ENCODE results near the gene ANKRD11. TPM values are rescaled to one million over a fixed set of nuclear protein-coding genes. Genes with fewer than 3 reads are reported as not detected.
A peak's percentile ranks its signal among the peaks of the same experiment; 100 is the strongest.

The ANKRD11 gene
- total RNA-seq, 1 donor from 2014 or later = 367 TPM

DNA sequence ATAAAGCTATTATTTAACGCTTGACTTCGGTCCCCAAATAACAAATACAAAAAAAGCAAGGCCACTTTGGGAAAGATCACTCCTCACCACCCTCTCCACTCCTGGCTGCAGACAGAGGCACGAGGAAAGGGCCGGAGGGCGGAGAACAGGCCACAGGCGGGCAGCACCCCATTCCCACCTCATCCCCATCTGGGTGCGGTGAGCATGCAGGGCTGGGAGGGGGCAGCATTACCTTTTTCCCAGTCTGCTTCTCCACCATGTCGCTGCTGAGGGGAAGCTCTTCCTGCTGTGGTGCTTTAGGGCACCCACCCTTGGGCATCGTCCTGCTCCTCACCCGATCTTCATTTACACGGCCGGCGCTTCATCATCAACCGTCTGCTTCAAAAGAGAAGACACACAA is 173.7 kb downstream of the ANKRD11 start:
- Mint-ChIP-seq H3K9me3 (ENCODE audit: unreplicated experiment) (peaks cover 69% of the 10 kb centered on the region), H3K27me3 (ENCODE audit: unreplicated experiment) (peaks cover 40% of the 10 kb centered on the region), H3K27ac (ENCODE audit: unreplicated experiment) (peak overlapping the region; percentile 62), H3K36me3 (ENCODE audit: unreplicated experiment) (peaks cover 12% of the 10 kb centered on the region), H3K4me1 (ENCODE audit: low read depth, unreplicated experiment) (peaks cover 80% of the 10 kb centered on the region), H3K4me3 (ENCODE audit: unreplicated experiment) (peak overlapping the region; percentile 26)
- DNase-seq = no peak
- TF ChIP-seq, protein P1, sequence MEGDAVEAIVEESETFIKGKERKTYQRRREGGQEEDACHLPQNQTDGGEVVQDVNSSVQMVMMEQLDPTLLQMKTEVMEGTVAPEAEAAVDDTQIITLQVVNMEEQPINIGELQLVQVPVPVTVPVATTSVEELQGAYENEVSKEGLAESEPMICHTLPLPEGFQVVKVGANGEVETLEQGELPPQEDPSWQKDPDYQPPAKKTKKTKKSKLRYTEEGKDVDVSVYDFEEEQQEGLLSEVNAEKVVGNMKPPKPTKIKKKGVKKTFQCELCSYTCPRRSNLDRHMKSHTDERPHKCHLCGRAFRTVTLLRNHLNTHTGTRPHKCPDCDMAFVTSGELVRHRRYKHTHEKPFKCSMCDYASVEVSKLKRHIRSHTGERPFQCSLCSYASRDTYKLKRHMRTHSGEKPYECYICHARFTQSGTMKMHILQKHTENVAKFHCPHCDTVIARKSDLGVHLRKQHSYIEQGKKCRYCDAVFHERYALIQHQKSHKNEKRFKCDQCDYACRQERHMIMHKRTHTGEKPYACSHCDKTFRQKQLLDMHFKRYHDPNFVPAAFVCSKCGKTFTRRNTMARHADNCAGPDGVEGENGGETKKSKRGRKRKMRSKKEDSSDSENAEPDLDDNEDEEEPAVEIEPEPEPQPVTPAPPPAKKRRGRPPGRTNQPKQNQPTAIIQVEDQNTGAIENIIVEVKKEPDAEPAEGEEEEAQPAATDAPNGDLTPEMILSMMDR (IDR thresholded peaks at IDR 0.05; ENCODE audit: partially characterized antibody, unreplicated experiment) = no peak

DNA sequence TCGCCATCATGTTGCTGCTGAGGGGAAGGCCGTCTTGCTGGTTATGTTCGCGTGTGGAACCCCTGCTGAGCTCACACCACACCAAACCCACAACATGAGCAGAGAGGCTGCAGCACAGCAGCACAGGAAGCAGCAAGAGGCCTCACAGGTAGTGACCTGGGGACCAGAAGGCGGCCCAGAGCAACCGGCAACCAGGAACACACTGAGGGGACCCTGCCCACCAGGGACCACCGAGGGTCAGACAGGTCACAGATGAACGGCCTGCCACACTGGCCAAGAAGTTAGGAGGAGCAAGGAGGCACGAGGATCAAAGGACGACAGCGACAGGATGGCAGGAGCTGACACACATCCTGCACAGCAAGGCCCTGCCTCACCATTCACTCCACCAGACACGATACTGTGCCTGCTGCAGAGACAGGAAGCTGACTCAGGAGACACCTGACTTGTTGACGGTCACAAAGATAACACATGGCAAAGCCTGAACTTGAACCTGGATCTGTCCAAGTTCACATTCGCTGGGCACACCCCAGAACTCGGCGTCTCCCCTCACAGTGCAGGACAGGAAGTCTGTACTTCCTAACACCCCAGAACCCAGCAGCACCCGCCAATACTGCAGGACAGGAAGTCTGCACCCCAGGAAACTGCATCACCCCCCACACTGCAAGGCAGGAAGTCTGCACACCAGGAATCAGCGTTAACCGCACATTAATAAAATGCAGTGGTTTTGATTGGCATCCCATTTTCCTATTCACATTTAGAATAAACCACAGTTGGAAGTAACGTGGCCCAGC is 174.4 kb downstream of the ANKRD11 start:
- TF ChIP-seq, protein P1 (IDR thresholded peaks at IDR 0.05; ENCODE audit: partially characterized antibody, unreplicated experiment) = no peak
- peaks cover 78% of the 10 kb centered on the region for H3K4me1 Mint-ChIP-seq (ENCODE audit: low read depth, unreplicated experiment)
- H3K27me3 Mint-ChIP-seq (ENCODE audit: unreplicated experiment) = peaks cover 38% of the 10 kb centered on the region
- DNase-seq = no peak
- peaks cover 17% of the 10 kb centered on the region for H3K36me3 Mint-ChIP-seq (ENCODE audit: unreplicated experiment)
- peaks cover 70% of the 10 kb centered on the region for H3K9me3 Mint-ChIP-seq (ENCODE audit: unreplicated experiment)
- no peak overlapping the region for H3K4me3 Mint-ChIP-seq (ENCODE audit: unreplicated experiment)
- peak overlapping the region; percentile 23 for H3K27ac Mint-ChIP-seq (ENCODE audit: unreplicated experiment)

DNA sequence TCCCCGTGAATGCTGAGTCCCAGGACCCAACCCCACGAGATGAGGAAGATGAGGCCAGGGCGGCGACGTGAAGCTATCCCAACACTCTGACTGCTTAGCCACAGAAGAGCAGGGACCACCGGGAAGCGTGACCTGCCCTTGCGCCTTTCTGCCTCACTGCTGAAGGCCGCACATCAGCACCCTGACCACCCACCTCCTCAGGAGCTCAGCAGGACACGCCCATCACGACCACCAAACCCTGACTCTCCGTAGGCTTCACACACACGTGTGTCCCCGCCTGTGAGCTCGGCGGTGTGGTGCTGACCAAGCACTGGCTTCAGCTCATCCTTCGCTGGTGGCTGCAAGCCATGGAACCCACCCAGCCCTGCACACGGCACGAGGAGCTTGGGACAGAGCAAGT is 175.1 kb downstream of the ANKRD11 start:
- Mint-ChIP-seq H3K9me3 (ENCODE audit: unreplicated experiment) (peaks cover 72% of the 10 kb centered on the region), H3K27ac (ENCODE audit: unreplicated experiment) (peak overlapping the region; percentile 95), H3K27me3 (ENCODE audit: unreplicated experiment) (peaks cover 37% of the 10 kb centered on the region), H3K36me3 (ENCODE audit: unreplicated experiment) (peaks cover 17% of the 10 kb centered on the region), H3K4me1 (ENCODE audit: low read depth, unreplicated experiment) (peaks cover 72% of the 10 kb centered on the region), H3K4me3 (ENCODE audit: unreplicated experiment) (peak overlapping the region; percentile 81)
- TF ChIP-seq, protein P1 (IDR thresholded peaks at IDR 0.05; ENCODE audit: partially characterized antibody, unreplicated experiment) = no peak
- DNase-seq = no peak

DNA sequence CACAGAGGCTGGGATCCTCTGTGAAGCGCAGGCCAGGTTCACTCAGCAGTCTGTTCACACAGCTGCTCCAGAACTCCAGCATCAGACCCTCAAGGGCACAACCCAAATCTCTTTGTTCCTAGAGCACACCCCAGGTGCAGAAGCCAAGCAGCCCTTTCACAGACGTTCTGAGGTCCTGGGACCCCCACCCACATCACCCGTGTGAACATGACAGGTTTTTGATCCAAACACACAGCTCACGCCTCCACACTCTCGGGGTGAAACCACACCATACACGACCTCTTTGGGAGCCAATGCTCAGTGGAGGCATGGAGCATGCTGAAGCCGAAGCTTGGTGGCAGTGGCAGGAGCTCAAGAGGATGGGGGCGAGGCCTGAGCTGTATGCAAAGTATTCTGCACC is 175.5 kb downstream of the ANKRD11 start:
- no peak for DNase-seq
- Mint-ChIP-seq H3K27ac (ENCODE audit: unreplicated experiment) (peak overlapping the region; percentile 95), H3K4me1 (ENCODE audit: low read depth, unreplicated experiment) (peaks cover 72% of the 10 kb centered on the region), H3K36me3 (ENCODE audit: unreplicated experiment) (peaks cover 17% of the 10 kb centered on the region), H3K4me3 (ENCODE audit: unreplicated experiment) (peak overlapping the region; percentile 81), H3K27me3 (ENCODE audit: unreplicated experiment) (peaks cover 39% of the 10 kb centered on the region), H3K9me3 (ENCODE audit: unreplicated experiment) (peaks cover 74% of the 10 kb centered on the region)
- TF ChIP-seq, protein P1 (IDR thresholded peaks at IDR 0.05; ENCODE audit: partially characterized antibody, unreplicated experiment) = no peak

DNA sequence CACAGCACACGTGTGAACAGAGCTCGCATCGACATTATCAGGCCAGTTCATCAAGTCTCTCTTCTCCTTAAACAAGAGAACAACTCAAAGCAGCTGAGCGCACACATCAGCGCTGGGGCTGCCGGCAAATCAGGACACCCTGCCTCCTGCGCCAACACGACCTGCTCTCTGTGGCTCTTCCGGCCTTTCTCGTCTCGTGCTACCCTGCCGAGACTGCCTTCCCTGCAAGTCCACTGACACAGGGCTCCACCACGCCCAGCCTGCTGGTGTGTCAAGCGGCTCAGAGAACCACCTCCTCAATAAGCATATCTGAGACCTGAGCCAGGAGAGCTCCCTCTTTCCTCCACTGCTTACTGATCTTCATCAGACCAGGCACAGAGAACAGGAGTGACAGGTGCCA is 176.0 kb downstream of the ANKRD11 start:
- Mint-ChIP-seq H3K9me3 (ENCODE audit: unreplicated experiment) (peaks cover 73% of the 10 kb centered on the region), H3K36me3 (ENCODE audit: unreplicated experiment) (peaks cover 17% of the 10 kb centered on the region), H3K27ac (ENCODE audit: unreplicated experiment) (peak overlapping the region; percentile 95), H3K27me3 (ENCODE audit: unreplicated experiment) (peaks cover 40% of the 10 kb centered on the region), H3K4me1 (ENCODE audit: low read depth, unreplicated experiment) (peaks cover 70% of the 10 kb centered on the region), H3K4me3 (ENCODE audit: unreplicated experiment) (peak overlapping the region; percentile 81)
- TF ChIP-seq, protein P1 (IDR thresholded peaks at IDR 0.05; ENCODE audit: partially characterized antibody, unreplicated experiment) = no peak
- no peak for DNase-seq
